ENCODE measurements around the gene AK2.

AK2 gene

GRCh38 chr1:32964461-32965250 is 72.0 kb downstream of the AK2 start, which contains the start of gene RNF19B (continued):
- TF ChIP-seq, protein P1, sequence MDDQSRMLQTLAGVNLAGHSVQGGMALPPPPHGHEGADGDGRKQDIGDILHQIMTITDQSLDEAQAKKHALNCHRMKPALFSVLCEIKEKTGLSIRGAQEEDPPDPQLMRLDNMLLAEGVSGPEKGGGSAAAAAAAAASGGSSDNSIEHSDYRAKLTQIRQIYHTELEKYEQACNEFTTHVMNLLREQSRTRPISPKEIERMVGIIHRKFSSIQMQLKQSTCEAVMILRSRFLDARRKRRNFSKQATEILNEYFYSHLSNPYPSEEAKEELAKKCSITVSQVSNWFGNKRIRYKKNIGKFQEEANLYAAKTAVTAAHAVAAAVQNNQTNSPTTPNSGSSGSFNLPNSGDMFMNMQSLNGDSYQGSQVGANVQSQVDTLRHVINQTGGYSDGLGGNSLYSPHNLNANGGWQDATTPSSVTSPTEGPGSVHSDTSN (CRISPR knock-in tag; IDR thresholded peaks at IDR 0.05), result peak; percentile 51; the same call in 1 of the 2 replicates
- TF ChIP-seq ZNF707 (tag by site-specific recombination; IDR thresholded peaks at IDR 0.05) (no peak), ZNF639 (tag by site-specific recombination; IDR thresholded peaks at IDR 0.05) (no peak), ZFP3 (tag by site-specific recombination; IDR thresholded peaks at IDR 0.05; ENCODE audit: low read depth) (no peak), GLIS1 (tag by site-specific recombination; IDR thresholded peaks at IDR 0.05) (peak; percentile 39; the same call in 1 of the 2 replicates), ZNF184 (tag by site-specific recombination; IDR thresholded peaks at IDR 0.05) (peak; percentile 21; the same call in 1 of the 2 replicates), ZNF660 (tag by site-specific recombination; IDR thresholded peaks at IDR 0.05) (peak; percentile 94), SP2 (tag by site-specific recombination; IDR thresholded peaks at IDR 0.05) (peak; percentile 82), ZNF394 (tag by site-specific recombination; IDR thresholded peaks at IDR 0.05; ENCODE audit: borderline replicate concordance) (peak; percentile 83), ZNF341 (tag by site-specific recombination; IDR thresholded peaks at IDR 0.05; ENCODE audit: low read depth) (0 out of 2 replicates have a peak, but pooled peaks have one; percentile 13), KLF10 (tag by site-specific recombination; IDR thresholded peaks at IDR 0.05) (peak; percentile 58; the same call in 1 of the 2 replicates), KLF9 (tag by site-specific recombination; IDR thresholded peaks at IDR 0.05; ENCODE audit: low read depth) (peak; percentile 62; the same call in 1 of the 2 replicates), ZNF544 (tag by site-specific recombination; IDR thresholded peaks at IDR 0.05) (no peak), ZNF629 (tag by site-specific recombination; IDR thresholded peaks at IDR 0.05) (0 out of 2 replicates have a peak, but pooled peaks have one; percentile 15), TRIM28 (IDR thresholded peaks at IDR 0.05; ENCODE audit: borderline replicate concordance, low read length) (no peak), FEZF1 (tag by site-specific recombination; IDR thresholded peaks at IDR 0.05) (peak; percentile 12; the same call in 1 of the 2 replicates), SALL2 (tag by site-specific recombination; IDR thresholded peaks at IDR 0.05; ENCODE audit: borderline replicate concordance) (no peak)
- TF ChIP-seq, protein P2, sequence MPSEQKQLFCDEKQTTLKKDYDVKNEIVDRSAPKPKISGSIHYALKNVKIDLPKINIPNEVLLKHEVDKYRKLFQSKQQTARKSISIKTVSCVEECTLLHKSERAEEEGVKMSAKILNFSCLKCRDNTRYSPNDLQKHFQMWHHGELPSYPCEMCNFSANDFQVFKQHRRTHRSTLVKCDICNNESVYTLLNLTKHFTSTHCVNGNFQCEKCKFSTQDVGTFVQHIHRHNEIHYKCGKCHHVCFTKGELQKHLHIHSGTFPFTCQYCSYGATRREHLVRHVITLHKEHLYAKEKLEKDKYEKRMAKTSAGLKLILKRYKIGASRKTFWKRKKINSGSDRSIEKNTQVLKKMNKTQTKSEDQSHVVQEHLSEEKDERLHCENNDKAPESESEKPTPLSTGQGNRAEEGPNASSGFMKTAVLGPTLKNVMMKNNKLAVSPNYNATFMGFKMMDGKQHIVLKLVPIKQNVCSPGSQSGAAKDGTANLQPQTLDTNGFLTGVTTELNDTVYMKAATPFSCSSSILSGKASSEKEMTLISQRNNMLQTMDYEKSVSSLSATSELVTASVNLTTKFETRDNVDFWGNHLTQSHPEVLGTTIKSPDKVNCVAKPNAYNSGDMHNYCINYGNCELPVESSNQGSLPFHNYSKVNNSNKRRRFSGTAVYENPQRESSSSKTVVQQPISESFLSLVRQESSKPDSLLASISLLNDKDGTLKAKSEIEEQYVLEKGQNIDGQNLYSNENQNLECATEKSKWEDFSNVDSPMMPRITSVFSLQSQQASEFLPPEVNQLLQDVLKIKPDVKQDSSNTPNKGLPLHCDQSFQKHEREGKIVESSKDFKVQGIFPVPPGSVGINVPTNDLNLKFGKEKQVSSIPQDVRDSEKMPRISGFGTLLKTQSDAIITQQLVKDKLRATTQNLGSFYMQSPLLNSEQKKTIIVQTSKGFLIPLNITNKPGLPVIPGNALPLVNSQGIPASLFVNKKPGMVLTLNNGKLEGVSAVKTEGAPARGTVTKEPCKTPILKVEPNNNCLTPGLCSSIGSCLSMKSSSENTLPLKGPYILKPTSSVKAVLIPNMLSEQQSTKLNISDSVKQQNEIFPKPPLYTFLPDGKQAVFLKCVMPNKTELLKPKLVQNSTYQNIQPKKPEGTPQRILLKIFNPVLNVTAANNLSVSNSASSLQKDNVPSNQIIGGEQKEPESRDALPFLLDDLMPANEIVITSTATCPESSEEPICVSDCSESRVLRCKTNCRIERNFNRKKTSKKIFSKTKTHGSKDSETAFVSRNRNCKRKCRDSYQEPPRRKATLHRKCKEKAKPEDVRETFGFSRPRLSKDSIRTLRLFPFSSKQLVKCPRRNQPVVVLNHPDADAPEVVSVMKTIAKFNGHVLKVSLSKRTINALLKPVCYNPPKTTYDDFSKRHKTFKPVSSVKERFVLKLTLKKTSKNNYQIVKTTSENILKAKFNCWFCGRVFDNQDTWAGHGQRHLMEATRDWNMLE (tag by site-specific recombination; conservative IDR thresholded peaks at IDR 0.05; ENCODE audit: low read depth), result peak; percentile 49; the same call in 1 of the 2 replicates
- TF ChIP-seq, protein P3, sequence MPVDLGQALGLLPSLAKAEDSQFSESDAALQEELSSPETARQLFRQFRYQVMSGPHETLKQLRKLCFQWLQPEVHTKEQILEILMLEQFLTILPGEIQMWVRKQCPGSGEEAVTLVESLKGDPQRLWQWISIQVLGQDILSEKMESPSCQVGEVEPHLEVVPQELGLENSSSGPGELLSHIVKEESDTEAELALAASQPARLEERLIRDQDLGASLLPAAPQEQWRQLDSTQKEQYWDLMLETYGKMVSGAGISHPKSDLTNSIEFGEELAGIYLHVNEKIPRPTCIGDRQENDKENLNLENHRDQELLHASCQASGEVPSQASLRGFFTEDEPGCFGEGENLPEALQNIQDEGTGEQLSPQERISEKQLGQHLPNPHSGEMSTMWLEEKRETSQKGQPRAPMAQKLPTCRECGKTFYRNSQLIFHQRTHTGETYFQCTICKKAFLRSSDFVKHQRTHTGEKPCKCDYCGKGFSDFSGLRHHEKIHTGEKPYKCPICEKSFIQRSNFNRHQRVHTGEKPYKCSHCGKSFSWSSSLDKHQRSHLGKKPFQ (tag by site-specific recombination; IDR thresholded peaks at IDR 0.05), result no peak

Measured in HEK293 (cell line).